GM12865 (cell line): Measurements from ENCODE around the gene THOC6.
"Not testable (repeated sequence)": the region's sequence is repeated elsewhere in the genome, so short reads cannot be mapped to it uniquely, and the experiment has no call there.

Source experiments
- DNase-seq: peaks from one replicate; pipeline ENCODE4 v3.0.0; 2010; ENCODE audit warnings: low read depth
- H3K4me3 ChIP-seq: 2 replicates; pipeline ENCODE4 v1.5.1; 2011; ENCODE audit warnings: mild to moderate bottlenecking, low read depth, low read length, control low read depth
- TF ChIP-seq, protein P1 (sequence below): IDR thresholded peaks from 2 replicates; pipeline ENCODE4 v1.5.1; 2011; ENCODE audit warnings: low read length, control low read depth, low read depth, inconsistent platforms; ENCODE audit not compliant: insufficient read depth; ENCODE audit errors: missing control alignments

The THOC6 gene

DNA sequence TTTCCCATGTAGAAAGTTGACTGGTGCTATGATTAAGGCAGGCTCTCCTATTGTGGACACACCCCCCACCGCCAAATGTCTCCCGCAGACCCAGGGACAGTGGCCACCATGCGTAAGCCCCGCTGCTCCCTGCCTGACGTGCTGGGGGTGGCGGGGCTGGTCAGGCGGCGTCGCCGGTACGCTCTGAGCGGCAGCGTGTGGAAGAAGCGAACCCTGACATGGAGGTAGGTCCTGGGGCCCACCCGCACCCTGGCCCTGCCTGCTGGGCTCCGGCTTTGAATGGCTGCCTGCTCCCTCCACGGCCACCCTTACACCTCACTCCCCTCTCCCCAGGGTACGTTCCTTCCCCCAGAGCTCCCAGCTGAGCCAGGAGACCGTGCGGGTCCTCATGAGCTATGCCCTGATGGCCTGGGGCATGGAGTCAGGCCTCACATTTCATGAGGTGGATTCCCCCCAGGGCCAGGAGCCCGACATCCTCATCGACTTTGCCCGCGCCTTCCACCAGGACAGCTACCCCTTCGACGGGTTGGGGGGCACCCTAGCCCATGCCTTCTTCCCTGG lies 26.2 kb downstream of the THOC6 start:
- DNase-seq: no peak
- TF ChIP-seq, protein P1, sequence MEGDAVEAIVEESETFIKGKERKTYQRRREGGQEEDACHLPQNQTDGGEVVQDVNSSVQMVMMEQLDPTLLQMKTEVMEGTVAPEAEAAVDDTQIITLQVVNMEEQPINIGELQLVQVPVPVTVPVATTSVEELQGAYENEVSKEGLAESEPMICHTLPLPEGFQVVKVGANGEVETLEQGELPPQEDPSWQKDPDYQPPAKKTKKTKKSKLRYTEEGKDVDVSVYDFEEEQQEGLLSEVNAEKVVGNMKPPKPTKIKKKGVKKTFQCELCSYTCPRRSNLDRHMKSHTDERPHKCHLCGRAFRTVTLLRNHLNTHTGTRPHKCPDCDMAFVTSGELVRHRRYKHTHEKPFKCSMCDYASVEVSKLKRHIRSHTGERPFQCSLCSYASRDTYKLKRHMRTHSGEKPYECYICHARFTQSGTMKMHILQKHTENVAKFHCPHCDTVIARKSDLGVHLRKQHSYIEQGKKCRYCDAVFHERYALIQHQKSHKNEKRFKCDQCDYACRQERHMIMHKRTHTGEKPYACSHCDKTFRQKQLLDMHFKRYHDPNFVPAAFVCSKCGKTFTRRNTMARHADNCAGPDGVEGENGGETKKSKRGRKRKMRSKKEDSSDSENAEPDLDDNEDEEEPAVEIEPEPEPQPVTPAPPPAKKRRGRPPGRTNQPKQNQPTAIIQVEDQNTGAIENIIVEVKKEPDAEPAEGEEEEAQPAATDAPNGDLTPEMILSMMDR: no peak
- H3K4me3 ChIP-seq: no peak overlapping the region

DNA sequence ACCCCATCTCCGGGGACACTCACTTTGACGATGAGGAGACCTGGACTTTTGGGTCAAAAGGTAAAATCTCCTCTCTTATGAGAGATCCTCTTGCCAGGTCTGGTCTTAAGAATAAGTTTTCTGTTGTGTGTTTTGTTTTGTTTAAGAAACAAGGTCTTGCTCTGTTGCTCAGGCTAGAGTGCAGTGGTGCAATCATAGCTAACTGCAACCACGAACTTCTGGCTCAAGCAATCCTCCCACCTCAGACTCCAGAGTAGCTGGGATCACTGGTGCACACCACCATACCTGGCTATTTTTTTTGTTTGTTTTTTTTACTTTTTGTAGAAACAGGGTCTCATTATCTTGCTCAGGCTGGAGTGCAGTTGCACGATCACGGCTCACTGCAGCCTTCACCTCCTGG lies 26.7 kb downstream of the THOC6 start:
- no peak overlapping the region for H3K4me3 ChIP-seq
- no peak for DNase-seq
- TF ChIP-seq, protein P1: no peak

DNA sequence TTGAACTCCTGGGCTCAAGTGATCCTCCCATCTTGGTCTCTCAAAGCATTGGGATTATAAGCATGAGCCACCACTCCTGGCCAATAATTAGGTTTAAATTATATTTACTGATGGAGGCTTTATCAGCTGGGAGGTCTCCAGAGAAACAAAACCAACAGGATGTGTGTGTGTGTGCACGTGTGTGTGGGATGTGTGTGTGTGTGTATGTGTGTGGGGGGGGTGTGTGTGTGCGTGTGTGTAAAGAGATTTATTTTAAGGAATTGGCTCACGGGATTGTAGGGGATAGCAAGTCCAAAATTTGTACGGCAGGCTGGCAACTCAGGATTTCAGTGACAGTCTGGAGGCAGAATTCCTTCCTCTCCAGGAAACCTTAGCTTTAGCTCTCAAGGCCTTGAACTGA lies 27.2 kb downstream of the THOC6 start:
- no peak for DNase-seq
- TF ChIP-seq, protein P1: no peak
- no peak overlapping the region for H3K4me3 ChIP-seq

GRCh38 chr16:3051494-3051893 lies 27.7 kb downstream of the THOC6 start:
- TF ChIP-seq, protein P1: no peak
- no peak overlapping the region for H3K4me3 ChIP-seq

GRCh38 chr16:3052571-3053329 lies 28.9 kb downstream of the THOC6 start:
- DNase-seq, H3K4me3 ChIP-seq: not testable (repeated sequence)

More at GRCh38 chr16:3051494-3051893, 27.7 kb downstream of the THOC6 start:
- DNase-seq: no peak

DNA sequence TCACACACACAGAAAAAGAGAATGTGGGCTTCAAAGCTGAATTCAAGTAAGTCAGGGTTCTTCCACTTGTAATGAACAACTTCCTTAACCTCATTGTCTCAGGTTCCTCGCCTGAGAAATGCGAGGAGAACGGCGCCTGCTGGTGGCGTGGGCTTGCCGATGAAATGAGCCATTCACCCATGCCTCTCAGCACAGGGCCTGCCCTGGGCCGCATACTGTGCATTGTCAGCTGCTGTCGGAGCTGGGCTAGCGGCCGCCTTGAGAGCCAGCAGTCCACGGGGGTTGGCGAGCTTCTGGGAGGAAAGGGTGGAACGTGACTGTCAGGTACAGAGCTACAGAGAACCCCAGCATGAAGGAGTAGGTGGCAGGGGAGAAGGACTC lies 29.5 kb downstream of the THOC6 start:
- DNase-seq: not testable (repeated sequence)

GRCh38 chr16:3054965-3055733 lies 31.3 kb downstream of the THOC6 start:
- peak; percentile 41 for DNase-seq
- no peak overlapping the region for H3K4me3 ChIP-seq
- TF ChIP-seq, protein P1: no peak

More for the DNA sequence above, 29.5 kb downstream of the THOC6 start:
- H3K4me3 ChIP-seq: not testable (repeated sequence)

- DNase-seq, H3K4me3 ChIP-seq: not testable (repeated sequence)
Measured at GRCh38 chr16:3055734-3056115, 31.9 kb downstream of the THOC6 start.
